ENCODE measurements around the gene RARA.

RARA gene

DNA sequence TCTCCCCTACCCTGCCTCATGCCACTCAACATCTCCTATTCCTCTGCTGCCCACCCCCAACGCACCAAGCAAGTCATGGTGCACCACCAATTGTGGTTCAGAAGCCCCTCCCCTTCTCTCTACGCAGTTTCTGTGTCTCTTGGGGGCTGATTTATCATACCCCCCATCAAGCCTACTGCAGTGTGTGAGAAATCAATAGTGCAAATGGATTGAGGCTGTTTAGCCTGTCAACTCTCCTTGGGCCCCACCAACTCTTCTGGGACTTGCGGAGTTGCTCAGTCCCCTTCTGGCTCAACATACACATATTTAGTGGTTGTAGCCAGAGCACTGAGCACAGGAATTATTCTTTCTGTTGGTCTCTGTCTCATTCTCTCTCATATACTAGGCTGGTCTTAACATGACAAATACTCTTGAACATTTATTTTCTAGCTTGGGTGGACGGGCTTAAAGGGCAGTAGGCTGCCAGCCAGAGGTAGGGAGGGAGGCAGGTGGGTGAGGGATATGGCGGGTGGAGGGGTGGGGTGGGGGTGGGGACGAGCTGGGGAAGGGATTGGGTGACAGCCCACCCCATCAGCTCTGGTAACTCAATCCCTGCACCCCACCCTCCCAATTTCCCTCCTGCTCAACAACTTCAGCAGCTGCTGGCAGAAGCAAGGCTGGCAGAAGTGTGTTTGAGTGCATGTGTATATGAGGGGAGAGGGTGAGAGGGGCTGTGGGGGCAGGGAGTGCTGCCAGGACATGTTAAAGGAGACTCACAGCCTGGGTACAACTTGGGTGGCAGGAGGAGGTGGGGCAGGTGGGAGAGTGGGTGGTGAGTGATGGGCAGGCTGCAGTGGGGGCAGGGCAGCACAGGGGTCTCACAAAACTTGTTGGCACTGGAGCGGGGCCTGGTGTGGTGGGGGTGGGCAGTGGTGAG is 4.9 kb downstream of the RARA start (continued):
- TF ChIP-seq, protein P1, sequence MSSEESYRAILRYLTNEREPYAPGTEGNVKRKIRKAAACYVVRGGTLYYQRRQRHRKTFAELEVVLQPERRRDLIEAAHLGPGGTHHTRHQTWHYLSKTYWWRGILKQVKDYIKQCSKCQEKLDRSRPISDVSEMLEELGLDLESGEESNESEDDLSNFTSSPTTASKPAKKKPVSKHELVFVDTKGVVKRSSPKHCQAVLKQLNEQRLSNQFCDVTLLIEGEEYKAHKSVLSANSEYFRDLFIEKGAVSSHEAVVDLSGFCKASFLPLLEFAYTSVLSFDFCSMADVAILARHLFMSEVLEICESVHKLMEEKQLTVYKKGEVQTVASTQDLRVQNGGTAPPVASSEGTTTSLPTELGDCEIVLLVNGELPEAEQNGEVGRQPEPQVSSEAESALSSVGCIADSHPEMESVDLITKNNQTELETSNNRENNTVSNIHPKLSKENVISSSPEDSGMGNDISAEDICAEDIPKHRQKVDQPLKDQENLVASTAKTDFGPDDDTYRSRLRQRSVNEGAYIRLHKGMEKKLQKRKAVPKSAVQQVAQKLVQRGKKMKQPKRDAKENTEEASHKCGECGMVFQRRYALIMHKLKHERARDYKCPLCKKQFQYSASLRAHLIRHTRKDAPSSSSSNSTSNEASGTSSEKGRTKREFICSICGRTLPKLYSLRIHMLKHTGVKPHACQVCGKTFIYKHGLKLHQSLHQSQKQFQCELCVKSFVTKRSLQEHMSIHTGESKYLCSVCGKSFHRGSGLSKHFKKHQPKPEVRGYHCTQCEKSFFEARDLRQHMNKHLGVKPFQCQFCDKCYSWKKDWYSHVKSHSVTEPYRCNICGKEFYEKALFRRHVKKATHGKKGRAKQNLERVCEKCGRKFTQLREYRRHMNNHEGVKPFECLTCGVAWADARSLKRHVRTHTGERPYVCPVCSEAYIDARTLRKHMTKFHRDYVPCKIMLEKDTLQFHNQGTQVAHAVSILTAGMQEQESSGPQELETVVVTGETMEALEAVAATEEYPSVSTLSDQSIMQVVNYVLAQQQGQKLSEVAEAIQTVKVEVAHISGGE (tag by site-specific recombination; conservative IDR thresholded peaks at IDR 0.05; ENCODE audit: low read depth) = no peak
- TF ChIP-seq ZNF76 (tag by site-specific recombination; IDR thresholded peaks at IDR 0.05; ENCODE audit: borderline replicate concordance, low read depth) (no peak), ZNF473 (tag by site-specific recombination; IDR thresholded peaks at IDR 0.05) (no peak), KLF10 (tag by site-specific recombination; IDR thresholded peaks at IDR 0.05) (no peak), SETDB1 (IDR thresholded peaks at IDR 0.05; ENCODE audit: insufficient read length, low read length) (no peak), ZNF335 (tag by site-specific recombination; conservative IDR thresholded peaks at IDR 0.05) (0 out of 2 replicates have a peak, but pooled peaks have one; percentile 18), ZNF701 (tag by site-specific recombination; IDR thresholded peaks at IDR 0.05) (no peak), ZNF488 (tag by site-specific recombination; IDR thresholded peaks at IDR 0.05) (no peak), ZNF621 (tag by site-specific recombination; IDR thresholded peaks at IDR 0.05) (no peak), ZSCAN23 (tag by site-specific recombination; IDR thresholded peaks at IDR 0.05) (no peak), ZNF518A (tag by site-specific recombination; conservative IDR thresholded peaks at IDR 0.05; ENCODE audit: low read depth) (no peak), ZBTB21 (tag by site-specific recombination; IDR thresholded peaks at IDR 0.05) (no peak), ZNF830 (tag by site-specific recombination; IDR thresholded peaks at IDR 0.05; ENCODE audit: low read depth) (no peak), PRDM1 (tag by site-specific recombination; IDR thresholded peaks at IDR 0.05) (no peak), ZIC2 (tag by site-specific recombination; IDR thresholded peaks at IDR 0.05) (peak; percentile 81), ZNF610 (tag by site-specific recombination; IDR thresholded peaks at IDR 0.05; ENCODE audit: borderline replicate concordance) (no peak), BCL11A (tag by site-specific recombination; IDR thresholded peaks at IDR 0.05; ENCODE audit: low read depth) (no peak), SP3 (tag by site-specific recombination; IDR thresholded peaks at IDR 0.05) (no peak), ZNF629 (tag by site-specific recombination; IDR thresholded peaks at IDR 0.05) (no peak), ZNF311 (tag by site-specific recombination; IDR thresholded peaks at IDR 0.05; ENCODE audit: borderline replicate concordance) (no peak), ZNF670 (tag by site-specific recombination; IDR thresholded peaks at IDR 0.05; ENCODE audit: low read depth) (no peak), ZBTB17 (tag by site-specific recombination; IDR thresholded peaks at IDR 0.05) (no peak), KLF9 (tag by site-specific recombination; IDR thresholded peaks at IDR 0.05; ENCODE audit: low read depth) (no peak), ZNF398 (tag by site-specific recombination; IDR thresholded peaks at IDR 0.05) (peak; percentile 61), SP2 (tag by site-specific recombination; IDR thresholded peaks at IDR 0.05) (0 out of 2 replicates have a peak, but pooled peaks have one; percentile 10), ZNF239 (tag by site-specific recombination; IDR thresholded peaks at IDR 0.05) (no peak)
